PC-3 (cell line): ENCODE results near the gene HOXD3. TPM values are rescaled to one million over a fixed set of nuclear protein-coding genes. Genes with fewer than 3 reads are reported as not detected.
A peak's percentile ranks its signal among the peaks of the same experiment; 100 is the strongest.

Source experiments
- ATAC-seq: fragments of 200-7000 bp; cut with Tn5 transposase; 2 replicates; pipeline ENCODE4 v1.9.1; 2020; ENCODE audit warnings: mild to moderate bottlenecking, moderate library complexity
- BruUV-seq: library from RNA; stranded (reverse); fragments of 400-500 nt; replicated peaks from 2 replicates; lab custom pipeline; 2021; lab: Mats Ljungman, UMichigan
- CTCF ChIA-PET: fragments of 300-600 bp; sonication (Branson Sonifier 250); formaldehyde crosslinking; loops from one replicate; lab custom pipeline; 2022; ENCODE audit warnings: antibody characterized with exemption; lab: Charles Lee
- POLR2A ChIA-PET: fragments of 300-600 bp; sonication (Branson Sonifier 250); formaldehyde crosslinking; loops from one replicate; lab custom pipeline; 2022; ENCODE audit warnings: antibody characterized with exemption; ENCODE audit not compliant: unreplicated experiment; lab: Charles Lee
- DNase-seq: peaks from one replicate; pipeline ENCODE4 v3.0.0-alpha.2; 2015
- H2AFZ ChIP-seq: fragments of 300-600 bp; sonication (generic); 2 replicates; pipeline ENCODE4 v1.6.0; 2016; ENCODE audit warnings: antibody characterized with exemption, low read length
- H3F3A ChIP-seq: fragments of 300-600 bp; sonication (generic); one replicate; pipeline ENCODE4 v1.6.0; 2017; ENCODE audit warnings: antibody characterized with exemption, low read length, control low read depth, mild to moderate bottlenecking; ENCODE audit not compliant: unreplicated experiment
- H3K27ac ChIP-seq: fragments of 300-600 bp; sonication (generic); 2 replicates; pipeline ENCODE4 v1.5.1; 2016; ENCODE audit warnings: mild to moderate bottlenecking, low read length
- H3K27me3 ChIP-seq: fragments of 300-600 bp; sonication (generic); 2 replicates; pipeline ENCODE4 v1.6.1; 2016; ENCODE audit warnings: low read length, mixed read lengths
- H3K36me3 ChIP-seq: fragments of 300-600 bp; sonication (generic); 2 replicates; pipeline ENCODE4 v1.6.1; 2016; ENCODE audit warnings: low read depth, mixed run types, low read length, mixed read lengths
- H3K4me1 ChIP-seq: fragments of 300-600 bp; sonication (generic); 2 replicates; pipeline ENCODE4 v1.5.1; 2016; ENCODE audit warnings: low read length; ENCODE audit not compliant: insufficient read depth
- H3K4me2 ChIP-seq: fragments of 300-600 bp; sonication (generic); 2 replicates; pipeline ENCODE4 v1.6.0; 2016; ENCODE audit warnings: low read length
- H3K4me3 ChIP-seq: fragments of 300-600 bp; sonication (generic); 2 replicates; pipeline ENCODE4 v1.5.1; 2016; ENCODE audit warnings: mild to moderate bottlenecking, low read length, mixed read lengths
- H3K79me2 ChIP-seq: fragments of 300-600 bp; sonication (generic); 2 replicates; pipeline ENCODE4 v1.6.1; 2017; ENCODE audit warnings: low read length, mixed read lengths
- H3K9ac ChIP-seq: fragments of 300-600 bp; sonication (generic); 2 replicates; pipeline ENCODE4 v1.6.0; 2016; ENCODE audit warnings: mild to moderate bottlenecking, low read length
- H3K9me2 ChIP-seq: fragments of 300-600 bp; sonication (generic); replicated peaks from 2 replicates; pipeline ENCODE4 v1.6.1; 2016; ENCODE audit warnings: mixed run types, low read length, mixed read lengths
- H3K9me3 ChIP-seq: fragments of 300-600 bp; sonication (generic); 2 replicates; pipeline ENCODE4 v1.6.1; 2016; ENCODE audit warnings: low read length, mixed read lengths
- H4K20me1 ChIP-seq: fragments of 300-600 bp; sonication (generic); 2 replicates; pipeline ENCODE4 v1.6.1; 2016; ENCODE audit warnings: low read length, mixed read lengths
- EZH2 ChIP-seq: fragments of 300-600 bp; sonication (generic); IDR thresholded peaks from one replicate; pipeline ENCODE4 v1.6.1; 2017; ENCODE audit warnings: antibody characterized with exemption, mild to moderate bottlenecking, low read length; ENCODE audit not compliant: unreplicated experiment
- EZH2phosphoT487 ChIP-seq: fragments of 300-600 bp; sonication (generic); IDR thresholded peaks from 2 replicates; pipeline ENCODE4 v1.6.1; 2018; ENCODE audit warnings: mild to moderate bottlenecking, antibody characterized with exemption, low read length, borderline replicate concordance
- intact Hi-C: fragments of 100-400 bp; cut with micrococcal nuclease; formaldehyde crosslinking; loops from 2 replicates; pipeline ENCODE4 v1.9.0; 2023
- microRNA-seq: library from miRNA; unstranded; fragments of <30 nt; microRNA quantifications from one replicate; pipeline ENCODE4 v1.1.0, GENCODE V29; 2020; ENCODE audit not compliant: unreplicated experiment
- total RNA-seq: library from RNA; depleted of rRNA; stranded (reverse); fragments of >200 nt; gene quantifications from 2 replicates; pipeline ENCODE4 v1.2.3, GENCODE V29; 2014; rRNA removed
- TF ChIP-seq, protein P1 (sequence below): fragments of 300-600 bp; sonication (generic); conservative IDR thresholded peaks from 2 replicates; pipeline ENCODE4 v1.5.1; 2017; ENCODE audit warnings: antibody characterized with exemption, low read depth, mild to moderate bottlenecking, low read length

HOXD3 gene
- total RNA-seq, 1 experiment from 2014 or later = 4.4 TPM

DNA sequence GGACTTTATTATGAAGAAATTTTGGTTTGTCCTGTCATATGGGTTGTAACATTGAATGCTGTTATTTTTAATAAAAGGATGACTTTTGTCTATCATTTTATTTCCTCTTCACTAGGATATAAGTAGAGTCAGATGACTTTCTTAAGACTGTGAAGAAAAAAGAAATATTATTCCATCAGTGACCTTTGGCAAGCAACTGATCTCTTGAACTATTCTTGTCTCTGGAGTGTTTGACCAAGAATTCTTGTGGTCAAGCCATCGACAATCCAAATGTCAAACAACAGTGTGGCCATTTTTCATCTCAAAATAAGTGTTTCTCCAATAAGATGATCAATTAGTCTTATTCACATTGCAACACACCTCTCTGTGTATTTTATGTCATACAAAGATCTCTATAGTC is 56.3 kb downstream of the HOXD3 start:
- Histone ChIP-seq H3K9ac (no peak overlapping the region), H3K27ac (no peak overlapping the region), H3K9me3 (no peaks in the 10 kb centered on the region), H3K9me2 (no peaks in the 10 kb centered on the region), H3K27me3 (0 out of 2 replicates have a peak, but pooled peaks cover 11% of the 10 kb centered on the region), H3K4me1 (no peaks in the 10 kb centered on the region), H3K36me3 (no peaks in the 10 kb centered on the region), H4K20me1 (no peaks in the 10 kb centered on the region), H3K4me3 (no peak overlapping the region), H3K4me2 (no peak overlapping the region), H2AFZ (no peak overlapping the region), H3K79me2 (no peaks in the 10 kb centered on the region), H3F3A (no peaks in the 10 kb centered on the region)
- DNase-seq (no peak), ATAC-seq (no peak)
- ChIA-PET POLR2A (no interaction called here), CTCF (no interaction called here)
- BruUV-seq = no TSS peak
- no peak for TF ChIP-seq EZH2
- no peak for TF ChIP-seq EZH2phosphoT487
- TF ChIP-seq, protein P1, sequence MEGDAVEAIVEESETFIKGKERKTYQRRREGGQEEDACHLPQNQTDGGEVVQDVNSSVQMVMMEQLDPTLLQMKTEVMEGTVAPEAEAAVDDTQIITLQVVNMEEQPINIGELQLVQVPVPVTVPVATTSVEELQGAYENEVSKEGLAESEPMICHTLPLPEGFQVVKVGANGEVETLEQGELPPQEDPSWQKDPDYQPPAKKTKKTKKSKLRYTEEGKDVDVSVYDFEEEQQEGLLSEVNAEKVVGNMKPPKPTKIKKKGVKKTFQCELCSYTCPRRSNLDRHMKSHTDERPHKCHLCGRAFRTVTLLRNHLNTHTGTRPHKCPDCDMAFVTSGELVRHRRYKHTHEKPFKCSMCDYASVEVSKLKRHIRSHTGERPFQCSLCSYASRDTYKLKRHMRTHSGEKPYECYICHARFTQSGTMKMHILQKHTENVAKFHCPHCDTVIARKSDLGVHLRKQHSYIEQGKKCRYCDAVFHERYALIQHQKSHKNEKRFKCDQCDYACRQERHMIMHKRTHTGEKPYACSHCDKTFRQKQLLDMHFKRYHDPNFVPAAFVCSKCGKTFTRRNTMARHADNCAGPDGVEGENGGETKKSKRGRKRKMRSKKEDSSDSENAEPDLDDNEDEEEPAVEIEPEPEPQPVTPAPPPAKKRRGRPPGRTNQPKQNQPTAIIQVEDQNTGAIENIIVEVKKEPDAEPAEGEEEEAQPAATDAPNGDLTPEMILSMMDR = no peak
- intact Hi-C loops = no loop called here

Small RNA genes lying within 50 kb of the gene (microRNA-seq; reads per million reads assigned to microRNA genes)
- 3,389 reads per million, percentile 91 among the genes with 10 or more reads in this experiment for gene MIR10B

Other genes with a start within 250 kb of the HOXD3 start
- gene LNPK, start 155.0 kb upstream of the HOXD3 start, total RNA-seq = 19.5 and 21.9 TPM in 2 replicates
- not detected in 2 replicates for gene EVX2, start 73.3 kb upstream of the HOXD3 start, total RNA-seq
- 0.36 and 0.46 TPM in 2 replicates for gene HOXD13, start 64.6 kb upstream of the HOXD3 start, total RNA-seq
- not detected in 2 replicates for gene HOXD12, start 57.5 kb upstream of the HOXD3 start, total RNA-seq
- not detected in 2 replicates for gene HOXD11, start 50.0 kb upstream of the HOXD3 start, total RNA-seq
- not detected in 2 replicates for gene HOXD10, start 40.5 kb upstream of the HOXD3 start, total RNA-seq
- not detected in 2 replicates for gene HOXD9, start 34.6 kb upstream of the HOXD3 start, total RNA-seq
- 1.9 and 2.9 TPM in 2 replicates for gene HOXD8, start 27.6 kb upstream of the HOXD3 start, total RNA-seq
- 0.29 and 1.8 TPM in 2 replicates for gene HOXD4, start 5.8 kb upstream of the HOXD3 start, total RNA-seq
- gene HOXD1, start 31.4 kb downstream of the HOXD3 start, total RNA-seq = not detected in 2 replicates
- gene MTX2, start 112.1 kb downstream of the HOXD3 start, total RNA-seq = 33.3 and 54.5 TPM in 2 replicates